T-helper 2 cell treated with Interferon-gamma antibody and Interleukin-4, amounts not matched to agents 100 ng/mL and 5 ng/mL, for 36 hours (primary cell): ENCODE measurements around the gene PLPPR1. TPM values are rescaled to one million over a fixed set of nuclear protein-coding genes. Genes with fewer than 3 reads are reported as not detected.
"Not testable (repeated sequence)": the region's sequence is repeated elsewhere in the genome, so short reads cannot be mapped to it uniquely, and the experiment has no call there.

Source experiments
- intact Hi-C: fragments of 100-400 bp; cut with micrococcal nuclease; formaldehyde crosslinking; loops from one replicate; pipeline ENCODE4 v1.15.1; 2023
- total RNA-seq: library from RNA; stranded (reverse); gene quantifications from 2 replicates; pipeline ENCODE4 v1.2.3, GENCODE V29; 2022

The PLPPR1 gene
- total RNA-seq, 1 donor from 2014 or later, result not detected

GRCh38 chr9:101121836-101122399 is 93.4 kb downstream of the PLPPR1 start:
- intact Hi-C loops, result no loop called here

- intact Hi-C loops, result no loop called here
Observed at GRCh38 chr9:101126556-101126955, 98.0 kb downstream of the PLPPR1 start.

- intact Hi-C loops, result not testable (repeated sequence)
Observed at GRCh38 chr9:101127369-101127768, 98.8 kb downstream of the PLPPR1 start.

- intact Hi-C loops, result no loop called here
Observed at GRCh38 chr9:101128623-101129022, 100.1 kb downstream of the PLPPR1 start.

- intact Hi-C loops, result no loop called here
Observed at GRCh38 chr9:101130054-101130453, 101.5 kb downstream of the PLPPR1 start.

GRCh38 chr9:101131326-101131725 is 102.8 kb downstream of the PLPPR1 start:
- intact Hi-C loops, result no loop called here

GRCh38 chr9:101132801-101133200 is 104.3 kb downstream of the PLPPR1 start:
- intact Hi-C loops, result no loop called here

- intact Hi-C loops, result no loop called here
Observed at GRCh38 chr9:101138509-101138908, 110.0 kb downstream of the PLPPR1 start.

- intact Hi-C loops, result no loop called here
Observed at GRCh38 chr9:101139082-101139481, 110.6 kb downstream of the PLPPR1 start.

- intact Hi-C loops, result no loop called here
Observed at GRCh38 chr9:101140764-101141163, 112.2 kb downstream of the PLPPR1 start.

- intact Hi-C loops, result no loop called here
Observed at GRCh38 chr9:101146508-101146907, 118.0 kb downstream of the PLPPR1 start.

- intact Hi-C loops, result no loop called here
Observed at GRCh38 chr9:101148344-101148743, 119.8 kb downstream of the PLPPR1 start.

GRCh38 chr9:101158361-101158760 is 129.8 kb downstream of the PLPPR1 start:
- intact Hi-C loops, result no loop called here

- intact Hi-C loops, result no loop called here
Observed at GRCh38 chr9:101162231-101162630, 133.7 kb downstream of the PLPPR1 start.

GRCh38 chr9:101165131-101165530 is 136.6 kb downstream of the PLPPR1 start:
- intact Hi-C loops, result no loop called here

GRCh38 chr9:101167490-101168134 is 139.1 kb downstream of the PLPPR1 start:
- intact Hi-C loops, result no loop called here

GRCh38 chr9:101172616-101173015 is 144.1 kb downstream of the PLPPR1 start:
- intact Hi-C loops, result no loop called here

- intact Hi-C loops, result no loop called here
Observed at GRCh38 chr9:101173907-101174306, 145.4 kb downstream of the PLPPR1 start.

GRCh38 chr9:101176384-101176783 is 147.9 kb downstream of the PLPPR1 start:
- intact Hi-C loops, result no loop called here

- intact Hi-C loops, result no loop called here
Observed at GRCh38 chr9:101184813-101185278, 156.3 kb downstream of the PLPPR1 start.

GRCh38 chr9:101191723-101192122 is 163.2 kb downstream of the PLPPR1 start:
- intact Hi-C loops, result no loop called here

GRCh38 chr9:101197026-101197425 is 168.5 kb downstream of the PLPPR1 start:
- intact Hi-C loops, result no loop called here

- intact Hi-C loops, result no loop called here
Observed at GRCh38 chr9:101200852-101201251, 172.3 kb downstream of the PLPPR1 start.
